Measurements from ENCODE around the gene SCP2.

SCP2 gene

DNA sequence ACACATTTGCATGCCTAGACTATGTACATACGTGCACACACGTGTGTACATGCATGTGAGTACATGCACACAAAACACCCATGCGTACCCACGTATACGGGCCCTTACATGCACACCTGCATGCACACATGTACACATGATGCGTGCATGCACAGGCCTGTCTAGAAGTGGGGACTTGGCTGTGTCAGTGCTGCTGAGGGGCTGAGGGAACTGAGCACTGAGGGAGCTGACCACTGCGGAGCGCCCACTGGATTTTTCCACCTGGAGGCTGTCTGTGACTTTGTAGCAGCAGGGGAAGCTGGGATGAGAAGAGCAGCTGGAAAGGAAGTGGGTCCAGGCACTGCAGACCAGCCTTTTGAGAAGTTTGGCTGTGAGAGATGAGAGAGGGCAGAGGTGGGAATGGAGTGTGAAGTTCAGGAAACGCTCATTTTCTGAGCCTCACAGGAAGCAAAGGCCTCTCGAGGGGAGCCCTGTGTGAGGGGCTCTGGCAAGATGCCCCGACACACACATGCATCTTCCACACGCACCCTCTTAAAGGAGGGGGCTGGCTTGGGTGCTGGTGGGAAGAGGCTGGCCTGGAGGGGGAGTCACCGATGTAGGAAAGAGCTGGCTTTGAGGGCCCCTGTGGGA lies 155.9 kb downstream of the SCP2 start:
- no peak overlapping the region for H3K4me2 ChIP-seq (ENCODE audit: low read length)
- no peak overlapping the region for H3K4me3 ChIP-seq (ENCODE audit: low read depth, low read length, poor library complexity, severe bottlenecking)
- H3K9ac ChIP-seq (ENCODE audit: low read length), result no peak overlapping the region
- H3K36me3 ChIP-seq (ENCODE audit: insufficient read depth, low read length), result no peaks in the 10 kb centered on the region
- H3K9me2 ChIP-seq (ENCODE audit: low read depth, low read length), result no peaks in the 10 kb centered on the region
- H3K27ac ChIP-seq (ENCODE audit: low read depth, low read length, poor library complexity, severe bottlenecking), result no peak overlapping the region
- H3K9me3 ChIP-seq (ENCODE audit: low read length), result no peaks in the 10 kb centered on the region
- H3K27me3 ChIP-seq (ENCODE audit: insufficient read depth, low read length), result peaks cover 4% of the 10 kb centered on the region
- H2AFZ ChIP-seq (ENCODE audit: low read length), result no peak overlapping the region
- TF ChIP-seq, protein P1, sequence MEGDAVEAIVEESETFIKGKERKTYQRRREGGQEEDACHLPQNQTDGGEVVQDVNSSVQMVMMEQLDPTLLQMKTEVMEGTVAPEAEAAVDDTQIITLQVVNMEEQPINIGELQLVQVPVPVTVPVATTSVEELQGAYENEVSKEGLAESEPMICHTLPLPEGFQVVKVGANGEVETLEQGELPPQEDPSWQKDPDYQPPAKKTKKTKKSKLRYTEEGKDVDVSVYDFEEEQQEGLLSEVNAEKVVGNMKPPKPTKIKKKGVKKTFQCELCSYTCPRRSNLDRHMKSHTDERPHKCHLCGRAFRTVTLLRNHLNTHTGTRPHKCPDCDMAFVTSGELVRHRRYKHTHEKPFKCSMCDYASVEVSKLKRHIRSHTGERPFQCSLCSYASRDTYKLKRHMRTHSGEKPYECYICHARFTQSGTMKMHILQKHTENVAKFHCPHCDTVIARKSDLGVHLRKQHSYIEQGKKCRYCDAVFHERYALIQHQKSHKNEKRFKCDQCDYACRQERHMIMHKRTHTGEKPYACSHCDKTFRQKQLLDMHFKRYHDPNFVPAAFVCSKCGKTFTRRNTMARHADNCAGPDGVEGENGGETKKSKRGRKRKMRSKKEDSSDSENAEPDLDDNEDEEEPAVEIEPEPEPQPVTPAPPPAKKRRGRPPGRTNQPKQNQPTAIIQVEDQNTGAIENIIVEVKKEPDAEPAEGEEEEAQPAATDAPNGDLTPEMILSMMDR (IDR thresholded peaks at IDR 0.05; ENCODE audit: low read length), result no peak
- no peak for TF ChIP-seq EZH2 (IDR thresholded peaks at IDR 0.05; ENCODE audit: borderline replicate concordance, low read length)
- no peaks in the 10 kb centered on the region for H3F3A ChIP-seq (ENCODE audit: insufficient read depth, low read length)
- H3K79me2 ChIP-seq (ENCODE audit: insufficient read depth, low read length), result no peaks in the 10 kb centered on the region
- H3K4me1 ChIP-seq (ENCODE audit: insufficient read depth, low read length, severe bottlenecking), result no peaks in the 10 kb centered on the region
- H4K20me1 ChIP-seq (ENCODE audit: insufficient read depth, low read length), result no peaks in the 10 kb centered on the region

DNA sequence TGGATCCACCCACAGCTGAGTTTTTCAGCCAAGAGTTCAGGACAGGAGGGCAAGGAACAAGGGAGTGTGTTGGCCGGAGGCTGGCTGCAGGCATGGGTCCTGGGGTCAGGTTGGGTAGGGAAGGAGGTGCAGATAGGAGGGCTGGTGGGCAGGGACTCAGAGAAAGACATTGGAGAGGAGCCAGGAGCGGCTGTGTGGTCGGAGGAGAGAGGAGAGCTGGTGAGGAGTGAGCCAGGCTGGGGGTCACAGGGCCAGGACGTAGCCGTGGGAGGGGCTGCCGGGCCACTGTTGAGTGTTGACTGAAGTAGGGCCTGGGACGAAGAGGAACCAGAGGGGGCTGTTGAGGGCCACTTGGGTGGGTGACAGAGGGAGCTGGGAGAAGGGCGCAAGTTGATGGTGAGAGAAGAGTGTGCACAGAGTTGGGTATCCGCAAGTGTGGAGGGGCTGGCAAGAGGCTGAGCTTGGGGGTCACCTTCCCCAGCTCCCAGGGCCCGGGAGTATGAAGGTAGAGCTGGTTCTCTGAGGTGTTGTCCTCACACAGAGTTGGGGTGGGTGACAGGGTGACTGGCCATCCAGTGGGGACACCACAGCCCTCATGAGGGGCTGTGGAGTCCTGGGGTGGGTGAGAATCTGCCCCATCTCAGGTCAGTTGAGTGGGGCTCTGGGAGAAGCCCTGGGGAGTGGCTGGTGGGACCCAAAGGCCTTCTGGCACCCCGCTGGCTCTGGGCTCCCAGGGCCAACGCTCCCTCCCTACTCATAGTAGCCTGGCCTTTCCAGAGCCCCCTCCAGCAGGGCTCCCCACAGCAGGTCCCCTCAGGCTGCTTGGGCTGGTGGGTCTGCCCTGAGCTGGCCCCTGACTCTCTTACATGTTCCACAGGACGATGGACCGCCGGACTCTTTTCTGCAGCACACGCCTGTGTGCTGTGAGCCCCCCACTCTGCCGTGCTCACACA lies 156.8 kb downstream of the SCP2 start:
- Histone ChIP-seq H4K20me1 (ENCODE audit: insufficient read depth, low read length) (no peaks in the 10 kb centered on the region), H3K4me3 (ENCODE audit: low read depth, low read length, poor library complexity, severe bottlenecking) (no peak overlapping the region), H3K9ac (ENCODE audit: low read length) (no peak overlapping the region), H3K4me1 (ENCODE audit: insufficient read depth, low read length, severe bottlenecking) (no peaks in the 10 kb centered on the region), H3K9me3 (ENCODE audit: low read length) (no peaks in the 10 kb centered on the region), H3K36me3 (ENCODE audit: insufficient read depth, low read length) (no peaks in the 10 kb centered on the region), H3K9me2 (ENCODE audit: low read depth, low read length) (no peaks in the 10 kb centered on the region), H3K79me2 (ENCODE audit: insufficient read depth, low read length) (no peaks in the 10 kb centered on the region), H3K27me3 (ENCODE audit: insufficient read depth, low read length) (peaks cover 4% of the 10 kb centered on the region; the same call in 1 of the 2 replicates), H2AFZ (ENCODE audit: low read length) (no peak overlapping the region), H3K27ac (ENCODE audit: low read depth, low read length, poor library complexity, severe bottlenecking) (no peak overlapping the region), H3F3A (ENCODE audit: insufficient read depth, low read length) (no peaks in the 10 kb centered on the region), H3K4me2 (ENCODE audit: low read length) (no peak overlapping the region)
- TF ChIP-seq EZH2 (IDR thresholded peaks at IDR 0.05; ENCODE audit: borderline replicate concordance, low read length), result no peak
- TF ChIP-seq, protein P1 (IDR thresholded peaks at IDR 0.05; ENCODE audit: low read length), result no peak

DNA sequence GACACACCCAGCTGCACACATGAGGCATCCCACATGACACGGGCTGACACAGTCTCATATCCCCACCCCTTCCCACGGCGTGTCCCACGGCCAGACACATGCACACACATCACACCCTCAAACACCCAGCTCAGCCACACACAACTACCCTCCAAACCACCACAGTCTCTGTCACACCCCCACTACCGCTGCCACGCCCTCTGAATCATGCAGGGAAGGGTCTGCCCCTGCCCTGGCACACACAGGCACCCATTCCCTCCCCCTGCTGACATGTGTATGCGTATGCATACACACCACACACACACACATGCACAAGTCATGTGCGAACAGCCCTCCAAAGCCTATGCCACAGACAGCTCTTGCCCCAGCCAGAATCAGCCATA lies 157.5 kb downstream of the SCP2 start:
- Histone ChIP-seq H3K4me2 (ENCODE audit: low read length) (no peak overlapping the region), H3F3A (ENCODE audit: insufficient read depth, low read length) (no peaks in the 10 kb centered on the region), H3K9ac (ENCODE audit: low read length) (no peak overlapping the region), H4K20me1 (ENCODE audit: insufficient read depth, low read length) (no peaks in the 10 kb centered on the region), H2AFZ (ENCODE audit: low read length) (no peak overlapping the region), H3K79me2 (ENCODE audit: insufficient read depth, low read length) (no peaks in the 10 kb centered on the region), H3K36me3 (ENCODE audit: insufficient read depth, low read length) (no peaks in the 10 kb centered on the region), H3K4me1 (ENCODE audit: insufficient read depth, low read length, severe bottlenecking) (no peaks in the 10 kb centered on the region), H3K9me3 (ENCODE audit: low read length) (no peaks in the 10 kb centered on the region), H3K27me3 (ENCODE audit: insufficient read depth, low read length) (peaks cover 4% of the 10 kb centered on the region; the same call in 1 of the 2 replicates), H3K9me2 (ENCODE audit: low read depth, low read length) (no peaks in the 10 kb centered on the region), H3K27ac (ENCODE audit: low read depth, low read length, poor library complexity, severe bottlenecking) (no peak overlapping the region), H3K4me3 (ENCODE audit: low read depth, low read length, poor library complexity, severe bottlenecking) (no peak overlapping the region)
- no peak for TF ChIP-seq EZH2 (IDR thresholded peaks at IDR 0.05; ENCODE audit: borderline replicate concordance, low read length)
- TF ChIP-seq, protein P1 (IDR thresholded peaks at IDR 0.05; ENCODE audit: low read length), result no peak
